DOHH2 (cell line): ENCODE measurements around the gene KRT38.

Source experiments
- CTCF ChIP-seq: fragments of 200-600 bp; sonication (generic); IDR thresholded peaks from one replicate; pipeline ENCODE4 v1.5.1; 2014; ENCODE audit warnings: antibody characterized with exemption, mild to moderate bottlenecking, low read depth, low read length; ENCODE audit not compliant: poor library complexity, severe bottlenecking
- EZH2phosphoT487 ChIP-seq: fragments of 200-600 bp; sonication (generic); IDR thresholded peaks from 2 replicates; pipeline ENCODE4 v1.6.1; 2017; ENCODE audit warnings: borderline replicate concordance, mild to moderate bottlenecking, antibody characterized with exemption, low read length, moderate library complexity, mixed read lengths

- TF ChIP-seq CTCF (no peak), EZH2phosphoT487 (no peak)
Measured at GRCh38 chr17:41455236-41455635, 14.5 kb upstream of the KRT38 start.
